Measurements from ENCODE around the gene PLSCR5. TPM values are rescaled to one million over a fixed set of nuclear protein-coding genes. Genes with fewer than 3 reads are reported as not detected.

The PLSCR5 gene
- total RNA-seq, 6 experiments from 2014 or later = not detected

DNA sequence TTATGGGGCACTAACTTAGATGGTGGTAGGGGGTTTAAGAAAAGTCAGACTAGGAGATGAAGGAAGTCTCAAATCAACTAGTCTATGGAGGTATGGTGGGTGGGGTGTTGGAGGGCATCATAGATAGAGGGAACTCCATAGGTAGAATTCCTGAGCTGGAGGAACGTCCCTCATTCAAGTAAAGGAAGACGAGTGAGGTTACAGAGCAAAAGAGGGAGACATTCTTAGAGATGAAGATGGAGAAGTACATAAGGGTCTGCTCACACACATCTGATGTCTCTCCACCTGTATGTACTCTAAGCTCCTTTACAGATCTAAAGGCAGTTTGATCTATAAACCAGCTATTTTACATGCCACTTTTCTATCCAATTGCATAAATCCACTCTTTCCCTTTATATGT is 62.2 kb downstream of the PLSCR5 start:
- intact Hi-C loops (cut with DNase I) = no loop called here
- no peaks in the 10 kb centered on the region for H3K36me3 ChIP-seq
- TF ChIP-seq, protein P1, sequence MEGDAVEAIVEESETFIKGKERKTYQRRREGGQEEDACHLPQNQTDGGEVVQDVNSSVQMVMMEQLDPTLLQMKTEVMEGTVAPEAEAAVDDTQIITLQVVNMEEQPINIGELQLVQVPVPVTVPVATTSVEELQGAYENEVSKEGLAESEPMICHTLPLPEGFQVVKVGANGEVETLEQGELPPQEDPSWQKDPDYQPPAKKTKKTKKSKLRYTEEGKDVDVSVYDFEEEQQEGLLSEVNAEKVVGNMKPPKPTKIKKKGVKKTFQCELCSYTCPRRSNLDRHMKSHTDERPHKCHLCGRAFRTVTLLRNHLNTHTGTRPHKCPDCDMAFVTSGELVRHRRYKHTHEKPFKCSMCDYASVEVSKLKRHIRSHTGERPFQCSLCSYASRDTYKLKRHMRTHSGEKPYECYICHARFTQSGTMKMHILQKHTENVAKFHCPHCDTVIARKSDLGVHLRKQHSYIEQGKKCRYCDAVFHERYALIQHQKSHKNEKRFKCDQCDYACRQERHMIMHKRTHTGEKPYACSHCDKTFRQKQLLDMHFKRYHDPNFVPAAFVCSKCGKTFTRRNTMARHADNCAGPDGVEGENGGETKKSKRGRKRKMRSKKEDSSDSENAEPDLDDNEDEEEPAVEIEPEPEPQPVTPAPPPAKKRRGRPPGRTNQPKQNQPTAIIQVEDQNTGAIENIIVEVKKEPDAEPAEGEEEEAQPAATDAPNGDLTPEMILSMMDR (IDR thresholded peaks at IDR 0.05) = no peak
- no peak for TF ChIP-seq POLR2A (IDR thresholded peaks at IDR 0.05)
- no peaks in the 10 kb centered on the region for H3K9me3 ChIP-seq
- 38% methylated on average over 2 of the region's 2 CpGs for WGBS (ENCODE audit: insufficient coverage, low coverage, low lambda C conversion rate, missing lambda C conversion rate)
- peaks cover 0 to 51% (median 5%) of the 10 kb centered on the region in 4 donors for H3K4me1 ChIP-seq
- DNase-seq (no peak), ATAC-seq (no peak)
- H3K4me3 ChIP-seq = peak overlapping the region; percentile 58 to 80 (median 80)
- no peaks in the 10 kb centered on the region for H3K27me3 ChIP-seq
- H3K27ac ChIP-seq = peak overlapping the region; percentile 95 to 98 (median 97)

DNA sequence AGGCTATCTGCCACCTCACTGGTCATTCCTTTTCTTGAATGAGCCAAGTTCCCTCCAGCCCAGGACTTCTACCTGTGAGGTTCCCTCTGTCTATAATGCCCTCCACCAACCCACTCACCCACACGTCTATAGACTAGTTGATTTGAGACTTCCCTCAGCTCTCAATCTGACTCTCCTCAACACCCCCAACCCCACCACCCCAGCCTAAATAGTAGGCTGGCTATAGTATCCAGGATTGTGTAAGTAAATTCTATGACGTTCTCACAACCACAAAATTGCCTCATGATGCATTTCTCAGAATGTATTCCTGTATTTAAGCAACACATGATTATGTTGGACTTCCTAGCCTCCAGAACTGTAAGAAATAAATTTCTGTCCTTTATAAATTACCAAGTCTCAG is 63.0 kb downstream of the PLSCR5 start:
- Histone ChIP-seq H3K9me3 (no peaks in the 10 kb centered on the region), H3K4me1 (peaks cover 0 to 51% (median 5%) of the 10 kb centered on the region in 4 donors), H3K4me3 (peak overlapping the region in 2 of 3 donors; percentile 58 to 80), H3K27ac (peak overlapping the region in 2 of 3 donors; percentile 95 to 97), H3K27me3 (no peaks in the 10 kb centered on the region), H3K36me3 (no peaks in the 10 kb centered on the region)
- TF ChIP-seq, protein P1 (IDR thresholded peaks at IDR 0.05) = no peak
- TF ChIP-seq POLR2A (IDR thresholded peaks at IDR 0.05) = peak; percentile 20
- intact Hi-C loops (cut with DNase I) = no loop called here
- ATAC-seq (no peak), DNase-seq (no peak)
- 40% methylated on average over 2 of the region's 2 CpGs for WGBS (ENCODE audit: insufficient coverage, low coverage, low lambda C conversion rate, missing lambda C conversion rate)

DNA sequence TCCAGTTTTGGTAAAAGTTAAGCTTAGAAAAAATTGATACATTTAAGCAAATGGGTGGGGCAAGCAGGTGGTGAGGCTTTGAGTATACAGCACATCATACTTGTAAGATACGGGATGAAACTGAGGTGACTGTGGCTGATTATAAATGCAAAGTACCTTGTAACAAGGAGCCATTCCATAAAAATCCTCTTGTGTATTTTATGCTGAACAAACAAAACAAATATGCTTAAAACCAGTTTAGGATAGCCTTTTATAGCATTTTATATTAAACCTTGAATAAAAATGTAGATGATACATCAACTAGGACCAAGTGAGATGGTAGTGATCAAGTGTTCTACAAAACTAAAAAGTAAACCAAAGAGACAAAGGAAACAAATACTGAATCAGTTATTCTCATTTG is 64.2 kb downstream of the PLSCR5 start:
- Histone ChIP-seq H3K9me3 (no peaks in the 10 kb centered on the region), H3K4me1 (peaks cover 0 to 51% (median 5%) of the 10 kb centered on the region in 4 donors), H3K27ac (peak overlapping the region in 2 of 3 donors; percentile 95 to 97), H3K4me3 (peak overlapping the region in 1 of 3 donors; percentile 58), H3K27me3 (no peaks in the 10 kb centered on the region), H3K36me3 (no peaks in the 10 kb centered on the region)
- intact Hi-C loops (cut with DNase I) = no loop called here
- ATAC-seq (no peak), DNase-seq (no peak)
- TF ChIP-seq POLR2A (IDR thresholded peaks at IDR 0.05) = no peak
- TF ChIP-seq, protein P1 (IDR thresholded peaks at IDR 0.05) = no peak
- 67% methylated on average over 1 of the region's 1 CpG for WGBS (ENCODE audit: insufficient coverage, low coverage, low lambda C conversion rate, missing lambda C conversion rate)

DNA sequence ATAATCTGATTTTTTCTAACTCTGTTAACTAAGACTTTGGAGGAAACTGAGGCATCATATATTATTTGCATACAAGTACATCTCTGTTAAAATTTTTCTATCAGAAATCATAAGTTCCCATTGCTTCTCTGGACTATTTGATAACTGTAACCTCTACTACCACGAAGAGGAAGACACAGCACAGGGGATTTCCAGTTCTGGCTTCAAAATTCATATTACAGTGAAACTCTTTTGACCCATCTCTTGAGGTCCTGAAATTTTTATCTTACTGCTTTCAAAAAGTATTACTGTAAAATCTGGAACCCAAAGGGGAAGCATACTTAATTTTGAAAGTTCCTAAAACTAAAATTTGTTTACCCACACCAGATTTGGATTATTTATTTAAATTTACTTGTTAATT is 64.9 kb downstream of the PLSCR5 start:
- Histone ChIP-seq H3K27me3 (no peaks in the 10 kb centered on the region), H3K9me3 (no peaks in the 10 kb centered on the region), H3K4me1 (peaks cover 0 to 50% (median 5%) of the 10 kb centered on the region in 4 donors), H3K27ac (peak overlapping the region in 2 of 3 donors; percentile 3 to 95), H3K4me3 (no peak overlapping the region), H3K36me3 (no peaks in the 10 kb centered on the region)
- ATAC-seq = no peak
- 4% methylated on average over 1 of the region's 1 CpG for WGBS (ENCODE audit: insufficient coverage, low coverage, low lambda C conversion rate, missing lambda C conversion rate)
- no peak for DNase-seq
- intact Hi-C loops (cut with DNase I) = no loop called here
- no peak for TF ChIP-seq POLR2A (IDR thresholded peaks at IDR 0.05)
- TF ChIP-seq, protein P1 (IDR thresholded peaks at IDR 0.05) = no peak
